ENCODE data around the gene LCE1C. TPM values are rescaled to one million over a fixed set of nuclear protein-coding genes. Genes with fewer than 3 reads are reported as not detected.

LCE1C gene
- total RNA-seq, 4 donors from 2014 or later: 0.57 TPM; not detected in 3

GRCh38 chr1:152824964-152825363 is 18.5 kb upstream of the LCE1C start:
- TF ChIP-seq POLR2A (IDR thresholded peaks at IDR 0.05): no peak
- intact Hi-C loops (cut with DNase I): no loop called here
- no peak overlapping the region for H3K27ac ChIP-seq
- no peaks in the 10 kb centered on the region for H3K27me3 ChIP-seq
- H3K36me3 ChIP-seq: no peaks in the 10 kb centered on the region
- no peak for DNase-seq
- no peaks in the 10 kb centered on the region for H3K4me1 ChIP-seq
- H3K4me3 ChIP-seq: no peak overlapping the region
- H3K9me3 ChIP-seq: no peaks in the 10 kb centered on the region

GRCh38 chr1:152823294-152823693 is 16.8 kb upstream of the LCE1C start:
- no peak for DNase-seq
- H3K4me3 ChIP-seq: no peak overlapping the region
- H3K36me3 ChIP-seq: no peaks in the 10 kb centered on the region
- no peak overlapping the region for H3K27ac ChIP-seq
- WGBS, 2 donors: 46 to 58% methylated on average over 5 of the region's 5 CpGs
- H3K27me3 ChIP-seq: no peaks in the 10 kb centered on the region
- no peaks in the 10 kb centered on the region for H3K9me3 ChIP-seq
- intact Hi-C loops (cut with DNase I): no loop called here
- H3K4me1 ChIP-seq: no peaks in the 10 kb centered on the region
- TF ChIP-seq CTCF (IDR thresholded peaks at IDR 0.05) (no peak), POLR2A (IDR thresholded peaks at IDR 0.05) (no peak)

- no peaks in the 10 kb centered on the region for H3K4me1 ChIP-seq
- no peak overlapping the region for H3K4me3 ChIP-seq
- TF ChIP-seq CTCF (IDR thresholded peaks at IDR 0.05) (no peak), POLR2A (IDR thresholded peaks at IDR 0.05) (no peak)
- WGBS, 2 donors: 26 to 50% methylated on average over 6 of the region's 6 CpGs
- no peaks in the 10 kb centered on the region for H3K36me3 ChIP-seq
- no peak for DNase-seq
- H3K9me3 ChIP-seq: no peaks in the 10 kb centered on the region
- intact Hi-C loops (cut with DNase I): no loop called here
- H3K27me3 ChIP-seq: no peaks in the 10 kb centered on the region
- no peak overlapping the region for H3K27ac ChIP-seq
Measured at GRCh38 chr1:152817309-152817708, 10.9 kb upstream of the LCE1C start.

- Histone ChIP-seq H3K4me3 (no peak within 1 kb of the TSS), H3K4me1 (peaks cover 0 to 11% (median 0%) of the 10 kb centered on the region in 3 donors), H3K9me3 (no peaks in the 10 kb centered on the region), H3K27ac (no peak within 1 kb of the TSS), H3K27me3 (no peaks in the 10 kb centered on the region), H3K36me3 (no peaks in the 10 kb centered on the region)
- 74 to 81% methylated on average over 2 of the region's 2 CpGs for WGBS, 2 donors
- intact Hi-C loops (cut with DNase I): no loop called here
- no peak for DNase-seq
- TF ChIP-seq POLR2A (IDR thresholded peaks at IDR 0.05): no peak
- TF ChIP-seq CTCF (IDR thresholded peaks at IDR 0.05): no peak
Measured at GRCh38 chr1:152811671-152812070, 5.2 kb upstream of the LCE1C start, which contains the start of gene LCE1B. Gene LCE1B, plus strand, starts transcription at chr1:152811971. Its CDS starts 476 bp downstream, at chr1:152812447.

GRCh38 chr1:152811050-152811449 is 4.6 kb upstream of the LCE1C start:
- no peak for TF ChIP-seq POLR2A (IDR thresholded peaks at IDR 0.05)
- TF ChIP-seq CTCF (IDR thresholded peaks at IDR 0.05): no peak
- no peak overlapping the region for H3K4me3 ChIP-seq
- H3K9me3 ChIP-seq: no peaks in the 10 kb centered on the region
- 31 to 41% methylated on average over 2 of the region's 2 CpGs for WGBS, 2 donors
- no peaks in the 10 kb centered on the region for H3K36me3 ChIP-seq
- H3K27ac ChIP-seq: no peak overlapping the region
- DNase-seq: no peak
- no peaks in the 10 kb centered on the region for H3K27me3 ChIP-seq
- H3K4me1 ChIP-seq: peaks cover 0 to 17% (median 5%) of the 10 kb centered on the region in 3 donors
- intact Hi-C loops (cut with DNase I): no loop called here

GRCh38 chr1:152801333-152801732 is 5.1 kb downstream of the LCE1C start:
- DNase-seq: no peak
- no peaks in the 10 kb centered on the region for H3K36me3 ChIP-seq
- no peaks in the 10 kb centered on the region for H3K27me3 ChIP-seq
- TF ChIP-seq CTCF (IDR thresholded peaks at IDR 0.05) (no peak), POLR2A (IDR thresholded peaks at IDR 0.05) (no peak)
- H3K4me3 ChIP-seq: no peak overlapping the region
- H3K9me3 ChIP-seq: no peaks in the 10 kb centered on the region
- intact Hi-C loops (cut with DNase I): no loop called here
- H3K27ac ChIP-seq: no peak overlapping the region
- 38 to 44% methylated on average over 1 of the region's 1 CpG for WGBS, 2 donors
- peaks cover 0 to 6% (median 4%) of the 10 kb centered on the region in 3 donors for H3K4me1 ChIP-seq
